ENCODE data around the gene UGT1A3. TPM values are rescaled to one million over a fixed set of nuclear protein-coding genes. Genes with fewer than 3 reads are reported as not detected.

UGT1A3 gene
- total and polyA plus RNA-seq, 10 of the 15 experiments (the other 5 are each of a cell fraction or from before 2014, with no cell fraction given), result not detected

DNA sequence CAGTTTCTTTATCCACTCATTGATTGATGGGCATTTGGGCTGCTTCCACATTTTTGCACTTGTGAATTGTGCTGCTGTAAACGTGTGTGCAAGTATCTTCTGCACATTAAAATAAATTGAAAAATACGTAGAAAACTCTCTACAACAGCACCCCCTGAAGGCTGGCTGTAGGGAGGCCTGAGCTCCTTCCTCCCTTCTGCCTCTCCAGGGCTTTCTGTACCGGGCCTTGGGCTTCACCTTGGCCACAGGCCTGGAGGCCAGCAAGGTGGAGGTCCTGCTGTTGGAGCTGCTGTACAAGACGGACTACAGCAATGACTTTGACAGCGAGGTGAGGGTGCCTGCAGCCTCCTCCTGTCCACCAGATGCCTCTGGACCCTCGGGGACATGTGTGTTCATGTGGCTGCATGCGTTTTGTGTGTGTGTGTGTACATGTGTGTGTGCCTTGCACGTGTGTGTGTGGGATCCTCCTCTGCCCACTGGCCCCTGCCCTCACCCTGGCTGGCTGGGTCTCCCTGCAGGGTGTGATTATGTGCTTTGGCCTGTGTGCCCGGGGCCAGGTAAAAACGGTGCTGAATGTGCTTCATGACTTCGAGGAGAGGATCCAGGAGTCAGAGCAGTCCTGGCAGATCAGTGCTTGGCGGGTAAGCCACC, 78.5 kb downstream of the UGT1A3 start:
- SMC1A ChIA-PET (ENCODE audit: uncharacterized antibody, unreplicated experiment), result no interaction called here
- DNase-seq (ENCODE audit: low read depth, low spot score), result no peak
- no peaks in the 10 kb centered on the region; a peak in 2 of 4 replicates for H3K27me3 ChIP-seq (replicated peaks in 1 of 2; ENCODE audit: control insufficient read depth in 2 of 2, insufficient read depth in 2 of 2, low read length in 1 of 2)
- no peaks in the 10 kb centered on the region for H4K20me1 ChIP-seq (ENCODE audit: control insufficient read depth, insufficient read depth)
- in situ Hi-C loops (cut with MboI) (no loop called here), intact Hi-C loops (cut with micrococcal nuclease; ENCODE audit: unreplicated experiment) (no loop called here)
- no peaks in the 10 kb centered on the region for H3K4me1 ChIP-seq (ENCODE audit: control insufficient read depth, insufficient read depth, low read length)
- no peak overlapping the region for H2AFZ ChIP-seq (ENCODE audit: control insufficient read depth, low read depth, low read length)
- H3K9ac ChIP-seq (ENCODE audit: control insufficient read depth, insufficient read depth, low read length), result no peak overlapping the region
- 10% methylated on average over 12 of the region's 12 CpGs for WGBS (ENCODE audit: insufficient coverage, insufficient replicate concordance, low lambda C conversion rate, missing lambda C conversion rate)
- no peak for FAIRE-seq
- BruUV-seq (replicated peaks), result no TSS peak
- H3K4me3 ChIP-seq, result no peak overlapping the region
- no peak overlapping the region for H3K4me2 ChIP-seq (ENCODE audit: control insufficient read depth, insufficient read depth)
- no peak overlapping the region for H3K27ac ChIP-seq (ENCODE audit: control insufficient read depth, insufficient read depth)
- H3K9me3 ChIP-seq (replicated peaks; ENCODE audit: control insufficient read depth, insufficient read depth, low read length), result no peaks in the 10 kb centered on the region
- CTCF ChIA-PET, result no interaction called here
- no peaks in the 10 kb centered on the region for H3K79me2 ChIP-seq (ENCODE audit: control insufficient read depth, insufficient read depth, low read length)
- no peak for ATAC-seq
- POLR2A ChIA-PET, result no interaction called here
- RAD21 ChIA-PET (ENCODE audit: unreplicated experiment), result no interaction called here
- no peaks in the 10 kb centered on the region for H3K36me3 ChIP-seq (ENCODE audit: control insufficient read depth in 2 of 2, insufficient read depth in 2 of 2, low read length in 1 of 2)
- no peak for TF ChIP-seq RCOR1 (conservative IDR thresholded peaks at IDR 0.05; ENCODE audit: low read depth, low read length)
- TF ChIP-seq, protein P1, sequence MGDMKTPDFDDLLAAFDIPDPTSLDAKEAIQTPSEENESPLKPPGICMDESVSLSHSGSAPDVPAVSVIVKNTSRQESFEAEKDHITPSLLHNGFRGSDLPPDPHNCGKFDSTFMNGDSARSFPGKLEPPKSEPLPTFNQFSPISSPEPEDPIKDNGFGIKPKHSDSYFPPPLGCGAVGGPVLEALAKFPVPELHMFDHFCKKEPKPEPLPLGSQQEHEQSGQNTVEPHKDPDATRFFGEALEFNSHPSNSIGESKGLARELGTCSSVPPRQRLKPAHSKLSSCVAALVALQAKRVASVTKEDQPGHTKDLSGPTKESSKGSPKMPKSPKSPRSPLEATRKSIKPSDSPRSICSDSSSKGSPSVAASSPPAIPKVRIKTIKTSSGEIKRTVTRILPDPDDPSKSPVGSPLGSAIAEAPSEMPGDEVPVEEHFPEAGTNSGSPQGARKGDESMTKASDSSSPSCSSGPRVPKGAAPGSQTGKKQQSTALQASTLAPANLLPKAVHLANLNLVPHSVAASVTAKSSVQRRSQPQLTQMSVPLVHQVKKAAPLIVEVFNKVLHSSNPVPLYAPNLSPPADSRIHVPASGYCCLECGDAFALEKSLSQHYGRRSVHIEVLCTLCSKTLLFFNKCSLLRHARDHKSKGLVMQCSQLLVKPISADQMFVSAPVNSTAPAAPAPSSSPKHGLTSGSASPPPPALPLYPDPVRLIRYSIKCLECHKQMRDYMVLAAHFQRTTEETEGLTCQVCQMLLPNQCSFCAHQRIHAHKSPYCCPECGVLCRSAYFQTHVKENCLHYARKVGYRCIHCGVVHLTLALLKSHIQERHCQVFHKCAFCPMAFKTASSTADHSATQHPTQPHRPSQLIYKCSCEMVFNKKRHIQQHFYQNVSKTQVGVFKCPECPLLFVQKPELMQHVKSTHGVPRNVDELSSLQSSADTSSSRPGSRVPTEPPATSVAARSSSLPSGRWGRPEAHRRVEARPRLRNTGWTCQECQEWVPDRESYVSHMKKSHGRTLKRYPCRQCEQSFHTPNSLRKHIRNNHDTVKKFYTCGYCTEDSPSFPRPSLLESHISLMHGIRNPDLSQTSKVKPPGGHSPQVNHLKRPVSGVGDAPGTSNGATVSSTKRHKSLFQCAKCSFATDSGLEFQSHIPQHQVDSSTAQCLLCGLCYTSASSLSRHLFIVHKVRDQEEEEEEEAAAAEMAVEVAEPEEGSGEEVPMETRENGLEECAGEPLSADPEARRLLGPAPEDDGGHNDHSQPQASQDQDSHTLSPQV (IDR thresholded peaks at IDR 0.05), result no peak
- no peak for TF ChIP-seq KAT2A (conservative IDR thresholded peaks at IDR 0.05; ENCODE audit: control insufficient read depth, low read depth, low read length)
- no peak for TF ChIP-seq POLR2AphosphoS5 (IDR thresholded peaks at IDR 0.05; ENCODE audit: low read length)
- no peak for TF ChIP-seq KLF5 (IDR thresholded peaks at IDR 0.05; ENCODE audit: partially characterized antibody)
- no peak for TF ChIP-seq TCF3 (IDR thresholded peaks at IDR 0.05; ENCODE audit: borderline replicate concordance, insufficient read depth, low read depth, low read length)
- TF ChIP-seq, protein P2, sequence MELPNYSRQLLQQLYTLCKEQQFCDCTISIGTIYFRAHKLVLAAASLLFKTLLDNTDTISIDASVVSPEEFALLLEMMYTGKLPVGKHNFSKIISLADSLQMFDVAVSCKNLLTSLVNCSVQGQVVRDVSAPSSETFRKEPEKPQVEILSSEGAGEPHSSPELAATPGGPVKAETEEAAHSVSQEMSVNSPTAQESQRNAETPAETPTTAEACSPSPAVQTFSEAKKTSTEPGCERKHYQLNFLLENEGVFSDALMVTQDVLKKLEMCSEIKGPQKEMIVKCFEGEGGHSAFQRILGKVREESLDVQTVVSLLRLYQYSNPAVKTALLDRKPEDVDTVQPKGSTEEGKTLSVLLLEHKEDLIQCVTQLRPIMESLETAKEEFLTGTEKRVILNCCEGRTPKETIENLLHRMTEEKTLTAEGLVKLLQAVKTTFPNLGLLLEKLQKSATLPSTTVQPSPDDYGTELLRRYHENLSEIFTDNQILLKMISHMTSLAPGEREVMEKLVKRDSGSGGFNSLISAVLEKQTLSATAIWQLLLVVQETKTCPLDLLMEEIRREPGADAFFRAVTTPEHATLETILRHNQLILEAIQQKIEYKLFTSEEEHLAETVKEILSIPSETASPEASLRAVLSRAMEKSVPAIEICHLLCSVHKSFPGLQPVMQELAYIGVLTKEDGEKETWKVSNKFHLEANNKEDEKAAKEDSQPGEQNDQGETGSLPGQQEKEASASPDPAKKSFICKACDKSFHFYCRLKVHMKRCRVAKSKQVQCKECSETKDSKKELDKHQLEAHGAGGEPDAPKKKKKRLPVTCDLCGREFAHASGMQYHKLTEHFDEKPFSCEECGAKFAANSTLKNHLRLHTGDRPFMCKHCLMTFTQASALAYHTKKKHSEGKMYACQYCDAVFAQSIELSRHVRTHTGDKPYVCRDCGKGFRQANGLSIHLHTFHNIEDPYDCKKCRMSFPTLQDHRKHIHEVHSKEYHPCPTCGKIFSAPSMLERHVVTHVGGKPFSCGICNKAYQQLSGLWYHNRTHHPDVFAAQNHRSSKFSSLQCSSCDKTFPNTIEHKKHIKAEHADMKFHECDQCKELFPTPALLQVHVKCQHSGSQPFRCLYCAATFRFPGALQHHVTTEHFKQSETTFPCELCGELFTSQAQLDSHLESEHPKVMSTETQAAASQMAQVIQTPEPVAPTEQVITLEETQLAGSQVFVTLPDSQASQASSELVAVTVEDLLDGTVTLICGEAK (IDR thresholded peaks at IDR 0.05; ENCODE audit: borderline replicate concordance), result no peak
- TF ChIP-seq FOXK2 (IDR thresholded peaks at IDR 0.05), result no peak
- TF ChIP-seq MEF2B (IDR thresholded peaks at IDR 0.05; ENCODE audit: partially characterized antibody, poor library complexity, severe bottlenecking), result no peak
- TF ChIP-seq, protein P3, sequence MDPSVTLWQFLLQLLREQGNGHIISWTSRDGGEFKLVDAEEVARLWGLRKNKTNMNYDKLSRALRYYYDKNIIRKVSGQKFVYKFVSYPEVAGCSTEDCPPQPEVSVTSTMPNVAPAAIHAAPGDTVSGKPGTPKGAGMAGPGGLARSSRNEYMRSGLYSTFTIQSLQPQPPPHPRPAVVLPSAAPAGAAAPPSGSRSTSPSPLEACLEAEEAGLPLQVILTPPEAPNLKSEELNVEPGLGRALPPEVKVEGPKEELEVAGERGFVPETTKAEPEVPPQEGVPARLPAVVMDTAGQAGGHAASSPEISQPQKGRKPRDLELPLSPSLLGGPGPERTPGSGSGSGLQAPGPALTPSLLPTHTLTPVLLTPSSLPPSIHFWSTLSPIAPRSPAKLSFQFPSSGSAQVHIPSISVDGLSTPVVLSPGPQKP (IDR thresholded peaks at IDR 0.05; ENCODE audit: low read depth, low read length), result no peak
- TF ChIP-seq NR2F1 (conservative IDR thresholded peaks at IDR 0.05), result no peak
- no peak for TF ChIP-seq SMC3 (IDR thresholded peaks at IDR 0.05; ENCODE audit: borderline replicate concordance, low read length)
- TF ChIP-seq NR2C2 (IDR thresholded peaks at IDR 0.05; ENCODE audit: borderline replicate concordance, control insufficient read depth, insufficient read length, low read depth), result no peak

Data from GM12878 (cell line).